ENCODE data around the gene SLC22A12. TPM values are rescaled to one million over a fixed set of nuclear protein-coding genes. Genes with fewer than 3 reads are reported as not detected.
"Not testable (repeated sequence)": the region's sequence is repeated elsewhere in the genome, so short reads cannot be mapped to it uniquely, and the experiment has no call there.

Gene SLC22A12
- polyA plus RNA-seq, 3 donors: 3.1 to 11.3 (median 3.3) TPM

DNA sequence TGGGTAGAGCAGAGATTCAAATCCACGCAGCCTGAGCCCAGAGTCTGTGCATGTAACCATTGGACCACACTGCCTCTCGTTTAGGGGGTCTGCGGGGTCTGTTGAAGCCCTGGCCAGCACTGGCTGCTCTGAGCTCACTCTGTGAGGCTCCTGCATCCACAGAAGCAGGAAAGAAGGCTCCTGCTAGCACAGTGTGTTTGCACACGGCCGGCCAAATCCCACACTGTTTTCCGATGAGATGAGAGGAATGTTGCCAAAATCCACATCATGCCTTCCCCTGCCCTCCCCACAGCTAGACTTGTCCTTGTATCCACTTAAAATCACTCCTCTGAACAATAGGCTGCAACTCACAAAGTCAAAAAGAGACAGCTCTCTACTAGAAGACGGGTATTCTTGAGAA lies 10.6 kb upstream of the SLC22A12 start:
- no peak for DNase-seq (ENCODE audit: extremely low read depth in 1 of 11, low read depth in 9 of 11, low spot score in 4 of 11)

DNA sequence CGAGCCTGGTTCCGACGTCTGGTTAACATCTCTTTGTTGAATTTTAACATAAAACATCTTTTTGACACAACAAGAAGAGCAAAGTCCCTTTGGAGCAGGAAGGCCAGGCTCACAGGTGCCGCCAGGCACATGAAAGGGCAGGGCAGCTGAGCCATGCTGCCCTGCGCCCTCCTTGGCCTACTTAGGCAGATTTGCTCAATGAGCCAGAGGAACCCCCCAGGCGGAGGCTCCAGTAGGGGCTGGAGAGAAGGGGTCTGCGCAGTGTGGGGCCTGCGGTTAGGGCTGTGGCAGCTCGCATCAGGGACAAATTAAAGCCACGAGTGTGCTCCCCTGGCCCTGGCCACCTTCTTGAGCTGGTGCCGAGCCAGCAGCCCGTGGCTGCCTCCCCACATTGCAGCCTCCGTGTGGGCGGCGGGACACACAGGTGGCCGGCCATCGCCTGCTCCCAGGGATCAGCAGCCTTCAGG lies 9.9 kb upstream of the SLC22A12 start:
- no peak for DNase-seq (ENCODE audit: extremely low read depth in 1 of 11, low read depth in 9 of 11, low spot score in 4 of 11)

DNA sequence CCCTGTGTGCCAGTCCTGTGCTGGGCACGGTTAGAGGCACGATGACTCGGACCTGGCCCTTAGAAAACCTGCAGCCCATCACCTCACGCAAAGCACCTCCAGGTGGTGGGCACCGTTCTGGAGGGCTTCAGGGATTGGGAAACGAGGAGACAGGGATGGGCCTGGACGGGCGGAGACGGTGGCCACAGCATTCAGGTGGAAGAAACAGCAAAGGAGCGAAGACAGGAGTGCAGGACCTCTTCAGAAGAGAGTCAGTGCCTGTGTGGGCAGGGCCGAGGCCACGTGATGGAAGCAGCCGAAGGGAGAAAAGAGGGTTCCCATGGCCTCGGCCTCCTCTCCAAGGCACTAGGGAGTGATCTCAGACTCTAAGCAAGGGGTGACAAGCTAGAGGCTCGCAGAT lies 8.1 kb upstream of the SLC22A12 start:
- DNase-seq (ENCODE audit: extremely low read depth in 1 of 11, low read depth in 9 of 11, low spot score in 4 of 11): no peak

DNA sequence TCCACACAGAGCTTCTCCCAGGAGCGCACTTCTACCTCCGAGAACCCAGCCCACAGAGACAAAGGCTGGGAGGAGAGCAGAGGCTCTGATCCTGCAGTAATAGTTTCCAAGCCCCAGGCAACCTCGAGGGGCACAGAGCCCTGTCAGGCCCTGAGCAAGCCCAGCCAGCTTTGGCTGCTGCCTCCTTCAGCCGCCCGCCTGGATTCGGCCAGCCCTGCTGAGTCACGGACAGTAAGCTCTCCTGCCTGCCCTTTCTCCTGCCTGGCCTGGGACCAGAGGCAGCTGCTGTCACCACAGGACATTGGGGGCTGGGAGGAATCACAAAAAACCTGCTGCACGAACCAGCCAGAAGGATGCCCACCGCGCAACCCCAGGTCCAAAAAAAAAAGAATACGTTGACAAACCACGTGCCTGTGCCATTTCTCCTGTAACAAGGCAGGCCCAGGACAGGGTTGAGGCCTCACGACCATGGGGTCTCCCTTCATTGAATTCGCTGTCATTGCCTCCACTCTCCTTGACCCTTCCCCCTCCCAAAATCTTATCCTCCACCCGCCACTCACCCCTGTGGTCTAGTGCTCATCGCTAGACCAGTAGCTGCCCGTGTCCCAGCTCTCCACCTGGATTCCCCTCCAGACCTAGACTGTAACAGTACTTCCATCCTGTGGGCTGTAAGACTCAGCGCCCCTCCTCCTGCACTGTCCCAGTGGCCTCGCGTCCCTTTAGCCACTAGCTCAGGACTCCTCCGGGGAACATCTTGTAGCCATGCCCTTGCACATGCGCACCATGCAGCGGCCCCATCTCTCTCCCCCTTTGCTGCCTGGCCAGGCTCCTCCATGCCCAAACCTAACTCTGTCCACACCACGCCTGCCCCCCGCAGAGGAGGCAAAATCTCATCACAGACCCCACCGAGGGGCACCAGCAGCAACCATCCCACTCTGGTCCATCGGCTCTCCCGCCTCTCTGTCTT lies 7.4 kb upstream of the SLC22A12 start:
- DNase-seq (ENCODE audit: extremely low read depth in 1 of 11, low read depth in 9 of 11, low spot score in 4 of 11): no peak

DNA sequence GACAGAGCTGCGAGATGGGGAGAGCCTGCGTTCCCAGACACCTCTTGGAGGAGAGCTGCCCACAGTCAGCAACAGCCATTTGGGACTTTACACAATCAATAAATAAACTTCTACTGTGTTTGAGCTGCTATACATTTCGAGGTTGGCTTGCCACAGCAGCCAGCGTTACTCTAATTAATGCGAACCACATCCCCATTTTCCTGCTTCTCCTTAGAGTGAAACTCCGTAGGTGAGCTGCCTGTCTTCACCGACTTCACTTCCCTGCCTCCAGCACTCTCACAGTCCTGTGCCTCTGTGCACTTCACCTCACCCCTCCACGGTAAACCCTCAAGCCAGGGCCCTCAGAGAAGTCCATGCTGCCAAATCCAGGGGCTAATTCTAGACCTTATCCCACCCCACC lies 5.9 kb upstream of the SLC22A12 start:
- DNase-seq (ENCODE audit: extremely low read depth in 1 of 11, low read depth in 9 of 11, low spot score in 4 of 11): no peak

DNA sequence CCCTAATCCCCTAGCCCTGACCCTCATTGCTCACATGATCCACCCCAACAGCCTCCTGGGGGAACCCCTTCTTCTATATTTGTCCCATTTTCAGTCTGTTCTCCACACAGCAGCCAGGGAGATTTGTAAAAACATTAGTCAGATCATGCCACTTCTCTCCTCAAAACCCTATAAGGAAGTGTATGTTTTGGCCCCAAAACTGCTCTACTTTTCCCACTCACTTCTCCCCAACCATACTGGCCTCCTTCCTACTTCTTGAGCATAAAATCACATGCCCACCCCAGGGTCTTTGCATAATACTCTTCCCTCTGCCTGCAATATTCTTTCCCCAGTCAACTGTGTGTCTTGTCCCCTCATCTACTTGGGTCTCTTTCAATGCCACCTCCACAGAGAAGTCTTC lies 4.7 kb upstream of the SLC22A12 start:
- no peak for DNase-seq (ENCODE audit: extremely low read depth in 1 of 11, low read depth in 9 of 11, low spot score in 4 of 11)

DNA sequence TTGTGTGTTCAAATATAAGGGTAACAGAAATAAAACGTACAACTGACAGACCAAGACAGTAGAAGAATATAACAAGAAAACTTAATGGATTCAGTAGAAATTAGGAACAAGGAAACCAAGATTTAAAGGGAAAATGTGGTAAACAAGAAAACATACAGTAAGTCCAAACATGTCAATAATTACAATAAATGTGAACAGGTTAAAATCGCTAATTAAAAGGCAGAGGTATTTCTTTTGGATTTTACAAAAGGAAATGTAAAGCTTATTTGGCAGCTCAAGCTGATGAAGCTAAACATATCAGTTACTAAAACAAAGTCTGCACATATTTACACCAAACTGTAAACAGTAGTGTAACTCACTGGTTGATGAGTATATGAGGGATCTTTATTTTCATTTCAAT lies 2.3 kb upstream of the SLC22A12 start:
- DNase-seq (ENCODE audit: extremely low read depth in 1 of 11, low read depth in 9 of 11, low spot score in 4 of 11): no peak

DNA sequence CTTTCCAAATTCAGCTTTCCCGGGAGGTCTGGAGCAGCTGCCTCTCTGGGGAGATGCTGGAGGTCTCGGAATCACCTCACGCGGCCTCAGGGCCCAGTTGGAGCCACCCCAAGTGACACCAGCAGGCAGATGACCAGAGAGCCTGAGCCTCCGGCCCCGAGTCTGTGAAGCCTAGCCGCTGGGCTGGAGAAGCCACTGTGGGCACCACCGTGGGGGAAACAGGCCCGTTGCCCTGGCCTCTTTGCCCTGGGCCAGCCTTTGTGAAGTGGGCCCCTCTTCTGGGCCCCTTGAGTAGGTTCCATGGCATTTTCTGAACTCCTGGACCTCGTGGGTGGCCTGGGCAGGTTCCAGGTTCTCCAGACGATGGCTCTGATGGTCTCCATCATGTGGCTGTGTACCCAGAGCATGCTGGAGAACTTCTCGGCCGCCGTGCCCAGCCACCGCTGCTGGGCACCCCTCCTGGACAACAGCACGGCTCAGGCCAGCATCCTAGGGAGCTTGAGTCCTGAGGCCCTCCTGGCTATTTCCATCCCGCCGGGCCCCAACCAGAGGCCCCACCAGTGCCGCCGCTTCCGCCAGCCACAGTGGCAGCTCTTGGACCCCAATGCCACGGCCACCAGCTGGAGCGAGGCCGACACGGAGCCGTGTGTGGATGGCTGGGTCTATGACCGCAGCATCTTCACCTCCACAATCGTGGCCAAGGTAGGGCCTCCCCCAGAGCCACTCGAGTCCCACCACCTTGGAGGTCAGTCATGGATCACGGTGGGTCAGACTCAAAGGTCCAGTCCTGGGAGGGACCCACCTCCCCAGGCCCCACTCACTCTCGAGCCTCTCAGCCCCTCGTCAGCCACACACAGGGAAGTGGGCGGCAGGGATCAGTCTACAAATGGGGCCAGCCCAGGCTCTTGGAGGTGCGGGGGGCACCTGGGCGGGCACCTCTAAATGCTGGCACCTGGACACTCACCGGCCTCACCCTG lies 525 bp downstream of the SLC22A12 start:
- DNase-seq (ENCODE audit: extremely low read depth in 1 of 11, low read depth in 9 of 11, low spot score in 4 of 11): no peak

DNA sequence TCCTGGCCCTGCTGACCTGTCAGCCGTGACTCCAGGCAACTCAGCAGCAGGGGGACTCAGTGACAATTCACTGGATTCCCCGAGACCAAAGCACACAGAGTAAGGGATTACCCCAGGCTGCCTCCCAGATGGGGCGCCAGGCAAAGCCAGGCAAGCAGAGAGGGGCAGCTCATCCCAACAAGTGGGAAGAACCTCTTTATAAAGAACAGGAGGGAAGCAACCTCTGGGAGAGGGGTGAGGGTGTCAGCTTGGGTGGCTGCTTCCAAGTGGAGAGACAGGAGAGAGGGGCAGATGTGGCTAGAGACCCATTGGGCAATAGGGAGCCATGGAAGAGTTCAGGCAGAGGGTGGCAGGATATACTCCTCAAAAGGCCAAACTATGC lies 1.2 kb downstream of the SLC22A12 start:
- DNase-seq (ENCODE audit: extremely low read depth in 1 of 11, low read depth in 9 of 11, low spot score in 4 of 11): no peak

DNA sequence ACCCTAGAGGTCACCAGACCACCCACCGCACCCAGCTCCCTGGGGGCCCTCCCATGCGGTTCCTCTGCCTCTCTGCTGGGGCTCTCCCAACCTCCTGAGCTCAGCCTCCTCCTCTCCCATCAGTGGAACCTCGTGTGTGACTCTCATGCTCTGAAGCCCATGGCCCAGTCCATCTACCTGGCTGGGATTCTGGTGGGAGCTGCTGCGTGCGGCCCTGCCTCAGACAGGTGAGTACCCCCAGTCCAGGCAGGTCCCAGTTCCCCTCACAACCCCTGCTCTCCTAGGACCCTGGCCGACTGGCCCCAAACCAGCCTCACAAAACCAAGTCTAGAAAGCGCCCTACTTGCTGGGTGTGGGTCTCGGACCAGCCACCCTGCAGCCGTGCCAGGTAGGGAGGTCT lies 1.6 kb downstream of the SLC22A12 start:
- no peak for DNase-seq (ENCODE audit: extremely low read depth in 1 of 11, low read depth in 9 of 11, low spot score in 4 of 11)

DNA sequence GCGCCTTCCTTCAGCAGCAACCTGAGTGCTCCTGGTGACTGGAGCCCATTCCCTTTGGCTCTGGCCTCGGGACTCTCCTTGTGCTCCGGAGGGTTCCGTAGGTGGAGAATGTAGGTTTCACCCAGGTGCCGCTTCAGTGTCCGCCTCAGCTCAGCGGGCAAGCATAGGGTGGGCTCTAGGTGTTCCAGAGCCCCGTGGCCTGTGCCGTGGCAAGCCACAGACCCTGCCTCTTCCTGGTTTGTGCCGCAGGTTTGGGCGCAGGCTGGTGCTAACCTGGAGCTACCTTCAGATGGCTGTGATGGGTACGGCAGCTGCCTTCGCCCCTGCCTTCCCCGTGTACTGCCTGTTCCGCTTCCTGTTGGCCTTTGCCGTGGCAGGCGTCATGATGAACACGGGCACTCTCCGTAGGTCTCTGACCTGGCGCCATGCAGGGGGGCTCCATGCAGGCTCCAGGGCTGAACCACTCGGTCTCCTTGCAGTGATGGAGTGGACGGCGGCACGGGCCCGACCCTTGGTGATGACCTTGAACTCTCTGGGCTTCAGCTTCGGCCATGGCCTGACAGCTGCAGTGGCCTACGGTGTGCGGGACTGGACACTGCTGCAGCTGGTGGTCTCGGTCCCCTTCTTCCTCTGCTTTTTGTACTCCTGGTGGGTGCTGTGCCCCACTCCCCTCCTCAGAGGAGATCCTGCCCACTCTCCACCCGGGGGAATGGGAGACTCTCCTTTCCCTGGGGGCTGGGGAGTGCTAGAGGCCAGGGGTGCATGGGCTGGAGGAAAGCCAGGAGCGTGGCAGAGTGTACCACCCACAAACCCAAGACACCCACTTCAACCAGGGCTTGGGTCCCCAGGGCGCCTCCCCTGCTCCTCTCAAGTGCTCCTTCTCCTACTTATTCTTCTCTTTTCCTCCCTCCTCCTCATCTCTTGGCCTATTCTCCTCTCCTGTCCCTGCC lies 2.4 kb downstream of the SLC22A12 start:
- no peak for DNase-seq (ENCODE audit: extremely low read depth in 1 of 11, low read depth in 9 of 11, low spot score in 4 of 11)

DNA sequence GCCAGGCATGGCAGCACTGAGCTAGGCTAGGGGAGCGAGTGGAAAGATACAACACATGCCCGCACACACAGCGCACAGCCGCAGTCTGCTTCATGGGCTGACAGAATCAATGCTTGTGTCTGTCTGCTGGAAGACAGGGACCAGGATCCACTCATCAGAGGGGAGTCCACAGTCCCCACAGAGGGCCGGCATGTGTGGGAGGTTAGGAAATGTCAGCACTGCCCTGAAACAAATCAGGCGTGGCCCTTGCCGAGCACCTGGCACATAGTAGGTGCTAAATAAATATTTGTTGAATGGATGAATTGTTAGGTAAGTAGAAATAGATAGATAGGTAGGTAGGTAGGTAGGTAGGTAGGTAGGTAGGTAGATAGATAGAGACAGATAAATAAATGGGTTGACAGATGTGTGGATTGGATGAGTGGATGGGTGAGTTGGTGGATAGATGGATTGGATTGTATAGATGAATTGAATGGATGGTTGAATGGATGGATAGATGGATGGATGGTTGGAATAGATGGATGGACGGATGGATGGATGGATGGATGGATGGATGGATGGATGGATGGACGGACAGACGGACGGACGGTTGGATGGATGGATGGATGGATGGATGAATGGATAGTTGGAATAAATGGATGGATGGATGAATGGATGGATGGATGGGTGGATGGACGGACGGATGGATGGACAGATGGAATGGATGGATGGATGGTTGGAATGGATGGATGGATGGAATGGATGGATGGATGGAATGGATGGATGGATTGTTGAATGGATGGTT lies 3.3 kb downstream of the SLC22A12 start:
- DNase-seq (ENCODE audit: extremely low read depth in 1 of 11, low read depth in 9 of 11, low spot score in 4 of 11): no peak

DNA sequence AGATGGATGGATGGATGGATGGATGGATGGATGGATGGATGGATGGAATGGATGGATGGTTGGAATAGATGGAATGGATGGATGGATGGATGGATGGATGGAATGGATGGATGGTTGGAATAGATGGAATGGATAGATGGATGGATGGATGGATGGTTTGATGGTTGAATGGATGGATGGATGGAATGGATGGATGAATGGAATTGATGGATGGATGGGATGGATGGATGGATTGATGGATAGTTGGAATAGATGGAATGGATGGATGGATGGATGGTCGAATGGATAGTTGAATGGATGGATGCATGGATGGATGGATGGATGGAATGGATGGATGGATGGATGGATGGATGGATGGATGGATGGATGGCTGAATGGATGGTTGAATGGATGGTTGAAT lies 4.9 kb downstream of the SLC22A12 start:
- DNase-seq (ENCODE audit: extremely low read depth in 1 of 11, low read depth in 9 of 11, low spot score in 4 of 11): not testable (repeated sequence)

DNA sequence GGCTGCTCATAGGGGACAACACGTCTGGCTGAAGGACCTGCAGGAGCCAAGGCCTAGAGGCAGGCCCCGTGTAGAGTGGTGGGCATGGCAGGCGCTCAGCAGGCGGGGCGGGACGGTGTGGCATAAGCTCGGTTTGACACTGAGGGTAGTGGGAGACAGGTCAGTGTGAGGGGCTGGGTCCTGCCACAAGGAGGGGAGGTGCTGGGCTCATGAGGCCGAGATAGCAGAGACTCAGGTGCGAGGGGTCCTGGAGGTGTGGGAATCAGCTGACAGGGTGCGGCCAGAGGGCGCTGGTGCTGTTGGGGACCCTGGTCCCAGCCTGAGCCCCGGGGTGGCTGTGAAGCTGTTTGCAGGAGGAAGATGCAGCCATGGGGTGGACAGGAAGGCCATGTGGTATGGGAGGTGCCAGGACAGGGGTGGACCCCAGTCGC lies 6.7 kb downstream of the SLC22A12 start:
- DNase-seq (ENCODE audit: extremely low read depth in 1 of 11, low read depth in 9 of 11, low spot score in 4 of 11): no peak

DNA sequence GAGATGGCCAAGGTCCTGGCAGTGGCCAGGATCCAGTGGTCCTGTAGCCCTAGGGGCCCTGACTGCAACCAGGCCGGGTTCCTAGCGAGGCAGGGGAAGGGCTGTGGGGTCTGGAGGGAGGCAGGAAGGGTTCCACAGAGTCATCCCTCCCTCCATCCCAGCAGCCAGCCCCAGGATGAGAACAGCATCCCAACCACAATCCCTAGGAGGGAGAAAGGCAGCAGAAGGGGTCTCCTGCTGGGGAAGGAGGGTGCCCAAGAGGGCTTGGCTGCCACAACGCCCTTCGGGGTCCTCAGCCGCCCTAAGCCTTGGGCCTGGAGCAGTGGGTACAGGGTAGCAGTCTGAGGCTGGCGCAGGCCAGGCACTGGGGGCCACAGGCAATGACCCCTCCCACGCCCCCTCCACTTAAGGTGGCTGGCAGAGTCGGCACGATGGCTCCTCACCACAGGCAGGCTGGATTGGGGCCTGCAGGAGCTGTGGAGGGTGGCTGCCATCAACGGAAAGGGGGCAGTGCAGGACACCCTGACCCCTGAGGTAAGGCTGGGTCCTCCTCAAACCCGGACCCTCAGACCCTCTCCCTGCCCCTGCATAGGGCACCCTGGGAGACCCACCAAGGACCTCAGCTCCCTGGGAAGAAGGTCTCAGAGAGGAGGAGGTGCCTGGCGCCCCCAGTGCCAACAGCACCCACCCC lies 7.2 kb downstream of the SLC22A12 start:
- no peak for DNase-seq (ENCODE audit: extremely low read depth in 1 of 11, low read depth in 9 of 11, low spot score in 4 of 11)

DNA sequence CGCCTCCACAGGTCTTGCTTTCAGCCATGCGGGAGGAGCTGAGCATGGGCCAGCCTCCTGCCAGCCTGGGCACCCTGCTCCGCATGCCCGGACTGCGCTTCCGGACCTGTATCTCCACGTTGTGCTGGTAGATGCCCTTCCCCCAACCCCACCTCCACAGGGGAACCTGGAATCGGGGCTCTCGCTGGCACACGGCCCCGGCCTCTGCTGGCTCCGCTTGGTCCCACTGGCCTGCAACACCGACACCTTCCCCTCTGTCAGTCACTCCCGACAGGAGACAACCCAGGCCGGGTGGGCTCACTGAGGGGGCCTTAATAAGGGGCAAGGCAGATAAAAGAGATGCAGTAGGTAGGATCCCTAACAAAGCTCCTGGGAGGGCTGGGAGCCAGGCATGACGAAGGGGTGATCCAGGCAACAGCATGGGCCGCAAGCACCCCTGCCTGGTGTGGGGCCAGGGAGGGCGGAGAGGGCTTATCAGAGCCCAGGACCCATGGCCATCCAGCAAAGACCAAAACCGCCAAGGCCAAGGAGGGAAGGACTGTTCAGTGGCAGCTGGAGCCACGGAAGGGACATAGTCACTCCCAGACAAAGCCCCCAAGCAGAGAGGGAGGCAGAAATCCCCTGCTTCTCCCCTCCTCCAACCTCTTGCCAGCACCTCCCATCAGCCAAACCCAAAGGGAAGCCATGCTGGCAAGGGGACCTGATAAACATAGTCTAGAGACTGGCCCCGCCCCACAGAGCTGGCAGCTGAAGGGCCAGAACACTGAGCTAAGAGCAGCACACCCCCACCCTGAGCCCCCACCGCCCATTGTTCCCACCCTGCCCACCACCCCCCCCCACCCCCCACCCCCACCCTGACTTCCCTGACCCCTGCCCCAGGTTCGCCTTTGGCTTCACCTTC lies 8.0 kb downstream of the SLC22A12 start:
- no peak for DNase-seq (ENCODE audit: extremely low read depth in 1 of 11, low read depth in 9 of 11, low spot score in 4 of 11)
